Panc1 (cell line): ENCODE results near the gene WWOX.

Source experiments
- TF ChIP-seq, protein P1 (sequence below), 2 experiments: IDR thresholded peaks; 2 replicates each; pipeline ENCODE4 v1.6.1; 2011 to 2012; ENCODE audit warnings: low read depth in 2 of 2, control low read depth in 1 of 2, low read length in 1 of 2, mild to moderate bottlenecking in 1 of 2, moderate library complexity in 1 of 2; ENCODE audit not compliant: insufficient read depth in 1 of 2
- TF ChIP-seq, protein P2 (sequence below): fragments of 450-650 bp; IDR thresholded peaks from 2 replicates; pipeline ENCODE4 v1.5.1; 2017; ENCODE audit warnings: mild to moderate bottlenecking

DNA sequence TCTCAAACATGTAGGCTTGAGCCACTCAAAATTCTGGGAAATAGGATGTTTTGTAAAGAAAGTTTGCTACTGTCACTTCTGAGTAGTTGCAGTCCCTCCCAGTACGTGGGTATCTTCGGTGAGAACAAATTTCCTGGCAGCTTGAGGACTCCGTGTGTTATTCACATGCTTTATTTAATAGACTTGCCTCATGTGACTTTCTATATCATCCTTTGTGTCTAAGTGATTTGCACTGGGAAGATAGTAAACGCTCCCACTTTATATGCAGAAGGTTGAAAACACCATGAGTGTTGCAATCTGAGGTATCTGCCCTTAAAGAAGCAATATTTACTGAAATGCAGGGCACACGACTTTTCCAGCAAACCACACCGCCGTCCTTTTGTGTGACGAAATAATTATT, 857.4 kb downstream of the WWOX start:
- TF ChIP-seq, protein P1, sequence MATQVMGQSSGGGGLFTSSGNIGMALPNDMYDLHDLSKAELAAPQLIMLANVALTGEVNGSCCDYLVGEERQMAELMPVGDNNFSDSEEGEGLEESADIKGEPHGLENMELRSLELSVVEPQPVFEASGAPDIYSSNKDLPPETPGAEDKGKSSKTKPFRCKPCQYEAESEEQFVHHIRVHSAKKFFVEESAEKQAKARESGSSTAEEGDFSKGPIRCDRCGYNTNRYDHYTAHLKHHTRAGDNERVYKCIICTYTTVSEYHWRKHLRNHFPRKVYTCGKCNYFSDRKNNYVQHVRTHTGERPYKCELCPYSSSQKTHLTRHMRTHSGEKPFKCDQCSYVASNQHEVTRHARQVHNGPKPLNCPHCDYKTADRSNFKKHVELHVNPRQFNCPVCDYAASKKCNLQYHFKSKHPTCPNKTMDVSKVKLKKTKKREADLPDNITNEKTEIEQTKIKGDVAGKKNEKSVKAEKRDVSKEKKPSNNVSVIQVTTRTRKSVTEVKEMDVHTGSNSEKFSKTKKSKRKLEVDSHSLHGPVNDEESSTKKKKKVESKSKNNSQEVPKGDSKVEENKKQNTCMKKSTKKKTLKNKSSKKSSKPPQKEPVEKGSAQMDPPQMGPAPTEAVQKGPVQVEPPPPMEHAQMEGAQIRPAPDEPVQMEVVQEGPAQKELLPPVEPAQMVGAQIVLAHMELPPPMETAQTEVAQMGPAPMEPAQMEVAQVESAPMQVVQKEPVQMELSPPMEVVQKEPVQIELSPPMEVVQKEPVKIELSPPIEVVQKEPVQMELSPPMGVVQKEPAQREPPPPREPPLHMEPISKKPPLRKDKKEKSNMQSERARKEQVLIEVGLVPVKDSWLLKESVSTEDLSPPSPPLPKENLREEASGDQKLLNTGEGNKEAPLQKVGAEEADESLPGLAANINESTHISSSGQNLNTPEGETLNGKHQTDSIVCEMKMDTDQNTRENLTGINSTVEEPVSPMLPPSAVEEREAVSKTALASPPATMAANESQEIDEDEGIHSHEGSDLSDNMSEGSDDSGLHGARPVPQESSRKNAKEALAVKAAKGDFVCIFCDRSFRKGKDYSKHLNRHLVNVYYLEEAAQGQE (IDR thresholded peaks at IDR 0.05; ENCODE audit: insufficient read depth in 1 of 2, low read depth in 2 of 2, low read length in 1 of 2): no peak
- TF ChIP-seq, protein P2, sequence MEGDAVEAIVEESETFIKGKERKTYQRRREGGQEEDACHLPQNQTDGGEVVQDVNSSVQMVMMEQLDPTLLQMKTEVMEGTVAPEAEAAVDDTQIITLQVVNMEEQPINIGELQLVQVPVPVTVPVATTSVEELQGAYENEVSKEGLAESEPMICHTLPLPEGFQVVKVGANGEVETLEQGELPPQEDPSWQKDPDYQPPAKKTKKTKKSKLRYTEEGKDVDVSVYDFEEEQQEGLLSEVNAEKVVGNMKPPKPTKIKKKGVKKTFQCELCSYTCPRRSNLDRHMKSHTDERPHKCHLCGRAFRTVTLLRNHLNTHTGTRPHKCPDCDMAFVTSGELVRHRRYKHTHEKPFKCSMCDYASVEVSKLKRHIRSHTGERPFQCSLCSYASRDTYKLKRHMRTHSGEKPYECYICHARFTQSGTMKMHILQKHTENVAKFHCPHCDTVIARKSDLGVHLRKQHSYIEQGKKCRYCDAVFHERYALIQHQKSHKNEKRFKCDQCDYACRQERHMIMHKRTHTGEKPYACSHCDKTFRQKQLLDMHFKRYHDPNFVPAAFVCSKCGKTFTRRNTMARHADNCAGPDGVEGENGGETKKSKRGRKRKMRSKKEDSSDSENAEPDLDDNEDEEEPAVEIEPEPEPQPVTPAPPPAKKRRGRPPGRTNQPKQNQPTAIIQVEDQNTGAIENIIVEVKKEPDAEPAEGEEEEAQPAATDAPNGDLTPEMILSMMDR: no peak
